ENCODE data around the gene SLC22A16. TPM values are rescaled to one million over a fixed set of nuclear protein-coding genes. Genes with fewer than 3 reads are reported as not detected.

SLC22A16 gene
- total and polyA plus RNA-seq, 2 of the 8 experiments (the other 6 are each of a cell fraction or from before 2014, with no cell fraction given), result not detected

DNA sequence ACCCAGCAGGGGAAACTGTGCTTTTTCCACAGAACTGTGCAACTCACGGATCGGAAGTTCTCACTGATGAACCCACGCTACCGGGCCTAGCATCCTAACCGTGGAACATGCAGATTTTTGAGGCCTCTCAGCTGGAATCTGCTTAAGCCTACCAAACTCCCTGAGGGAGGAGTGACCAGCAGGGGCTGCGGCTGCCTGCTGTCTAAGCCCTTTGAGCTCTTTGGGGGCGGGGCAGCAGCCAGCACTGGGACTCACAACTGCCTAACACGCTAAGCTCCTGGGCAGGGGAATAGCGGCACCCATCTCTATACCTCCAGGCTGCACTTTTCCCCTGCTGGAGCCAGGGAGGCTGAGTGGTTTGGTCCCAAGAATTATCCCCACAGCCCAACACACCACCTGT, 97.9 kb downstream of the SLC22A16 start:
- POLR2A ChIA-PET (ENCODE audit: partially characterized antibody), result no interaction called here
- TF ChIP-seq SP2 (IDR thresholded peaks at IDR 0.05; ENCODE audit: low read length), result no peak
- TF ChIP-seq, protein P1, sequence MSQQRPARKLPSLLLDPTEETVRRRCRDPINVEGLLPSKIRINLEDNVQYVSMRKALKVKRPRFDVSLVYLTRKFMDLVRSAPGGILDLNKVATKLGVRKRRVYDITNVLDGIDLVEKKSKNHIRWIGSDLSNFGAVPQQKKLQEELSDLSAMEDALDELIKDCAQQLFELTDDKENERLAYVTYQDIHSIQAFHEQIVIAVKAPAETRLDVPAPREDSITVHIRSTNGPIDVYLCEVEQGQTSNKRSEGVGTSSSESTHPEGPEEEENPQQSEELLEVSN (IDR thresholded peaks at IDR 0.05), result no peak
- TF ChIP-seq JUND (IDR thresholded peaks at IDR 0.05; ENCODE audit: low read length), result no peak
- no peak for TF ChIP-seq KDM5A (IDR thresholded peaks at IDR 0.05; ENCODE audit: low read length)
- no peak for TF ChIP-seq HDAC6 (IDR thresholded peaks at IDR 0.05; ENCODE audit: low read depth, low read length)

More for the DNA sequence above, 97.9 kb downstream of the SLC22A16 start:
- H4K91ac ChIP-seq (replicated peaks; ENCODE audit: insufficient read length, low read length), result no peak overlapping the region
- no peak overlapping the region for H4K5ac ChIP-seq (ENCODE audit: insufficient read length, low read depth, low read length)
- H3K9me3 ChIP-seq (ENCODE audit: insufficient read depth in 2 of 2, low read depth in 1 of 2, low read length in 1 of 2), result no peaks in the 10 kb centered on the region
- H2AK5ac ChIP-seq (ENCODE audit: low read depth, low read length), result no peak overlapping the region
- no peak overlapping the region for H3K9ac ChIP-seq (replicated peaks in 1 of 4; ENCODE audit: extremely low read depth in 1 of 4, low read depth in 3 of 4, low read length in 3 of 4)
- H3K4me2 ChIP-seq (ENCODE audit: insufficient read depth in 1 of 2, low read depth in 2 of 2, low read length in 2 of 2), result peak overlapping the region in 1 of 2 experiments; percentile 11; a peak in 1 of 4 replicates
- H2BK20ac ChIP-seq (ENCODE audit: low read length), result no peak overlapping the region
- H3K14ac ChIP-seq (ENCODE audit: insufficient read length), result no peak overlapping the region
- H2BK12ac ChIP-seq (ENCODE audit: low read depth, low read length), result no peak overlapping the region
- H4K20me1 ChIP-seq (replicated peaks in 1 of 2; ENCODE audit: control insufficient read depth in 1 of 2, insufficient read depth in 2 of 2, low read length in 2 of 2), result no peaks in the 10 kb centered on the region
- 83% methylated on average over 9 of the region's 9 CpGs; no CpG with 5 or more reads in 1 of the 2 experiments for WGBS, 2 experiments (ENCODE audit: extremely low coverage in 1 of 2, insufficient coverage in 1 of 2, insufficient read length in 1 of 2, insufficient replicate concordance in 2 of 2, low coverage in 1 of 2, low lambda C conversion rate in 2 of 2, missing lambda C conversion rate in 1 of 2)
- no peak overlapping the region for H3K27ac ChIP-seq (ENCODE audit: low read depth, low read length)
- H2BK5ac ChIP-seq (ENCODE audit: low read depth, low read length), result no peak overlapping the region
- no peaks in the 10 kb centered on the region for H3K36me3 ChIP-seq (ENCODE audit: control insufficient read depth in 2 of 4, insufficient read depth in 4 of 4, low read length in 3 of 4)
- no peak overlapping the region for H3K56ac ChIP-seq (replicated peaks; ENCODE audit: insufficient read length, low read depth, low read length)
- 0 out of 2 replicates have a peak overlapping the region, but pooled peaks have one; percentile 28 for H2AFZ ChIP-seq (ENCODE audit: low read length)
- CTCF ChIA-PET (ENCODE audit: partially characterized antibody), result interaction anchor here (1.1 kb wide), 1 partner anchor 9 kb away, joined by 3 read pairs; no protein-coding TSS in a partner anchor
- H3K79me2 ChIP-seq (ENCODE audit: control insufficient read depth in 1 of 2, insufficient read depth in 2 of 2, low read length in 2 of 2), result no peaks in the 10 kb centered on the region
- peak overlapping the region; percentile 32; the same call in 1 of the 2 replicates for H3K18ac ChIP-seq (ENCODE audit: extremely low read depth, low read length)
- no peaks in the 10 kb centered on the region for H3K23me2 ChIP-seq (ENCODE audit: low read depth, low read length)
- no peaks in the 10 kb centered on the region for H3K27me3 ChIP-seq (replicated peaks in 1 of 4; ENCODE audit: control insufficient read depth in 3 of 4, extremely low read depth in 1 of 4, insufficient read depth in 3 of 4, low read length in 3 of 4)
- peak overlapping the region; percentile 81; the same call in 1 of the 2 replicates for H2BK15ac ChIP-seq (ENCODE audit: low read length)
- peaks cover 0 to 6% (median 3%) of the 10 kb centered on the region in 4 experiments; a peak in 6 of 7 replicates for H3K4me1 ChIP-seq (replicated peaks in 1 of 4; ENCODE audit: control insufficient read depth in 3 of 4, insufficient read depth in 4 of 4, low read length in 3 of 4)
- no peak overlapping the region for H2BK120ac ChIP-seq (replicated peaks; ENCODE audit: low read depth, low read length)
- H3K4me3 ChIP-seq (ENCODE audit: extremely low read depth in 1 of 4, insufficient read depth in 2 of 4, low read depth in 3 of 4, low read length in 4 of 4), result no peak overlapping the region
- no peak overlapping the region for H3K4ac ChIP-seq (replicated peaks; ENCODE audit: insufficient read length, low read depth, low read length)
- no peak overlapping the region for H4K8ac ChIP-seq (ENCODE audit: extremely low read depth, insufficient read depth, low read length)
- H3K23ac ChIP-seq (ENCODE audit: insufficient read length), result no peak overlapping the region
- FAIRE-seq, result no peak
- peak; percentile 27 to 50 for DNase-seq (ENCODE audit: low read depth in 1 of 2, low spot score in 2 of 2)
- no peaks in the 10 kb centered on the region for H3K79me1 ChIP-seq (ENCODE audit: low read depth, low read length)
